GM18511 (cell line): Measurements from ENCODE around the gene RGL2.
"Not testable (repeated sequence)": the region's sequence is repeated elsewhere in the genome, so short reads cannot be mapped to it uniquely, and the experiment has no call there.

Source experiments
- ATAC-seq: cut with Tn5 transposase; IDR thresholded peaks from one replicate; pipeline ENCODE4 v1.9.1; 2021; ENCODE audit warnings: mild to moderate bottlenecking, moderate library complexity; ENCODE audit not compliant: unreplicated experiment

Gene RGL2

DNA sequence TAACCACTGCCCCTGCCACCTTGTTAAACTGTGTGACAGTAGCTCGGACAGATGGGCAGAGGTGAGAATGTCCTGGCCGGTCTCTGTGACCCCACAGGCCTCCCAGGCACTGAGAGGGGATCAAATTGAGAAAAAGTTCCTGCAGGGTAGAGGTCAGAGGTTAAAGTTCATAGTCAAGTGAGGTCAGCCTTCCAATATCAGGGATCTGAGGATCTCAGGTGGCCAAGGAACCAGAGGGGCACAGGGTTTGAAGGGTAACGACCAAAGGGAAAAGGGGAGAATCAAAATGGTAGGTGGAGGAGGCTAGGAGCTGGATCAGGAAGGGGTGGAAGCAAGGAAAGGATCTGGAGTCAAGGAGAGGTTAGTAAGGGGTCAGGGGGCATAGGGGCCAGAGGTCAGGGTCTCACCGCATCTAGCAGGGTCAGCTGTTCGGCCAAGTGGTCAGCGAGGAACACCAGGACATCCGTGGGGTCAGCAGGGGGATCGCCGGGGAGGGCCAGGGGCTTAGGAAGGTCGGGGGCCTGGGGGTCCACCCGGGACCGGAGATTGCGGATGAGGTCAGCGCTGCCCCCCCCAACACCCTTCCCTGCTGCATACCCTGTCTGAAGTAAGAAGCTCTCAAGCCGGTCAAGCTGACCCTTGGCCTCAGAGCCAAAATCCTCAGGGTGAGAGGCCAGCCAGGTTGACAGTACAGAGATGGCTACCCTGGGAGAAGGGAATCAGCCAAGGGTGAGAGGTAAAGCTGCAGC lies 2.9 kb downstream of the RGL2 start:
- no peak for ATAC-seq

DNA sequence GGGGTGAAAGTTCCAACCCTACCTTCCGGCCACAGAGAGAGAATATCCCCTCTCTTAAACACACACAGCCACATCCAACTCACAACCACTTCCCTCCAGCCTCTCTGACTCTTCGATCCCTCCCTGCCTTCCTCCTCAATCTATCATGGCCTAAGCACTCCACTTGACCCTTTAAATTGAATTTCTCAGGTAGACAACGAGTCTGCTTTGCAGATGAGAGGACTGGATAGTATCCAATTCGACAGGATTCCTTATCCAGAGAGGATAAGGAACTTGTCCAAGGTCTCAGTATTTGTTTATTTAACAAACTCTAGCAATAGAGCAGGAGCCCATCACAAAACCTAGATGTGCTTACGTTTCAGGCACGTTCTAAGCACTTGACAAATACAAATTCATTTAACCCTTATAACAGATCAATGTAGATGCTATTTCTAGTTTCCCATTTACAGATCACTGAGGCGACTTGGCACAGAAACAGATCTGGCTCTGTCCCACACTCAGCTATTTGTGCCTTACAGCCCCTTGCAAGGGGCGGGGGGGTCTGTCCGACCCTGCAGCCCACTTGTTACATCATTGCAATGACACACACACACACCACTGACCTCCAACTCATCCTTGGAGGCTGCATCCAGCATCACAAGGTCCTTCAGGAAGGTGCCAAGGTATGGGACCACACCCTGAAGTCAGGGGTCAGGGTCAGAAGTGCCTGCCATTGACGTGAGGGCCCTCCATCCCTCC lies 4.5 kb downstream of the RGL2 start:
- no peak for ATAC-seq

DNA sequence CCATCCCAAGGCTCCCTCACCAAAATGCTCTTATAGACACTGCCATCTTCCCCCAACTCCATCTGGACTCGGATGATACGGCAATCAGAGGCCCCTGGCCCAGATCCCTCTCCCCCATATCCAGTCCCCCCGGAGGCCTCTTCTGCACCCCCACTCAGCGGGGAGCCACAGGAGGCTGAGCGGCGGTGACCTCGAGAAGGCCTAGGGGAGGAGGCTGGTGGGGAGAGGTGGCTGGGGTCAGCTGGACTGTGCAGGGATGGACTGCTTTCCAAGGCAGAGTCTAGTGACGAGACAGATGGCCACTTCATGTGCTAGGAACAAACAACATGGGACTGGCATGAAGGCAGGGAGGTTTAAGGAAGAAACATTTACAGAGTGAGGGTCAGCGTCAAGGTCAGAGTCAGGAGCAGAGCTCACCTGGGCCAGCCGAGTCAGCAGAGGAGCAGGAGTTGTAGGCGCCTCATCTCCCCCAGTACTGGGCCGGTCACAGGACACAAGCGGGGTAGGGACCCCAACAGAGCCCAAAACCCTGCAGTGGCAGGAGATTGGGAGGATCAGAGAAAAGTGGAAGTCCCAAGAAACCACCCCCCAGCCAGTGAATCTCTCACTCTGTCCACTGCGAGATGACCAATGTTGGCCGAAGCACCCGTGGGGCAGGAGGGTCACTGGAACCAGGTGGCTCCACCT lies 5.6 kb downstream of the RGL2 start:
- no peak for ATAC-seq

DNA sequence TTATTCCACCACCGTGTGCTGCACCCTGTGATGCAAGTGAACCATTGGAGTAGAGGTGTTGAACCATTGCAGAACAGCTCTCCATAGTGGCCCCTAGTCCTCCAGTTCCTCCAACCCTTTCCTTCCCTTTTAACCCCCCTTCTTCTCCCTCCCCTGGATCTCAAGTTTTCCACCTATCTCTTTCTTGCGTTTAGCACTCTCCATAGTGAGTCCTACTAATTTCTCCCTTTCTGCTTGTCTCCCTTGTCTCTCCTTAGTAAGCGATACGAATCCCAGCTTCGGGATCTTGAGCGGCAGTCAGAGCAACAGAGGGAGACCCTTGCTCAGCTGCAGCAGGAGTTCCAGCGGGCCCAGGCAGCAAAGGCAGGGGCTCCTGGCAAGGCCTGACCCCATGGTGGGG lies 8.3 kb downstream of the RGL2 start:
- ATAC-seq = no peak

DNA sequence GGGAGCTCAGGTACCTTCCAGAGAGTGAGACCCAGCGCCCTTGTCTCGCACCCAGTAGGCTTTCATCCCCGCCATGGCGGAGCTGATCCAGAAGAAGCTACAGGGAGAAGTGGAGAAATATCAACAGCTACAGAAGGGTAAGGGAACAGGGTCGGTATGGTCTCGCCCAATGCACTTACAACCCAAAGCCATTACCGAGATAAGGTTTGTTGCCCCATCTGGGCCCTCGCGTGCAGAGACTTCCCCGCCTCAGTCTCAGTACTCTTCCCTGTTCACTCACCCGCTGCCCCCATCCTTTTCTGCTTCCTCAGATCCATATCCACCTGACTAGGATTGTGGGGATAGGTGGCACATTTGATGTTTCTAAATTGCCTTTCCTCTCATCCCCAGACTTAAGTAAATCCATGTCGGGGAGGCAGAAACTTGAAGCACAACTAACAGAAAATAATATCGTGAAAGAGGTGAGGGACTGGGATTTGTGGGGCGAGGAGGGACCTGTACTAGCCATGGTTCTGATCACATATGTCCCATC lies 8.9 kb downstream of the RGL2 start:
- no peak for ATAC-seq

DNA sequence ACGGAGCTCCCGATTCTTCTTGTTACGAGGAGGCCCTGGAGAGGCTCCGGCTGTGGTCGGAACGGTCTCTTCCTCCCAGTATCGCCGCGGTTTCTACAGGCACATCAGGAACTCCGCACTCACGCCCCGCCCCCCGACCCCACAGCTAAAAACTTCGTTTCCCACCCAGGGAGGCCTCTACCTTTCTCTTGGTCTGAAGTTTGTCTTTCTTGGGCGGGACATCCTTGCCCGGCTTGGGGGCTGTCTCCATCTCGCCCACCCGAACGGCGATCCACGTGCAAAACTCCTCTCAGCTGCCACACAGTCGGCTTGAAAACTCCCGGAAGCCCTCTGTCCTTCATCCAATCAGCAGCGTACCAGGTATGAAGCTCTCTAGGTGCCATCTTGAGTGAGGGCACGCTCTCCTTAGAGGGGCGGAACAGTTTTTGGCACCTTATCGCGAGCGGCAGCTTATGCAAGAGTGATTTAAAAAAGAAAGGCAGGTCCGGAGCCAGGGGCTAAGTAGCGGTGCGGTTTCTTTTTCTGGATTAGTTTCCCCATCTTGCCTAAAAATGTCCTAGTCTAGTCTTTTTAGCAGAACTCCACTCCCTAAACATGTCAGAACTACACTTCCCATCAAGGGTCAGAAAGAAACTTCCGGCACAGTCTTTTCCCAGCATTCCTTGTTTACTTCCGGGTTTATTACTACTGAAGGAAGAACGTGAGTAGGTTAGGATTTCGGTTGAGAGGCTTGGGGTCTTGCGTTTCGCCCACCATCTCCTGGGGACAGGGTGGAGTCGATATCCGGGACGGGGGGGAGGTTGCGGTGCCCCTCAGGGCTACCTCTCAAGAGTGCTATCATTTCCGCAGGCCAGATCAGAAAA lies 9.6 kb downstream of the RGL2 start, which contains the start of the genes PFDN6 and WDR46:
TSS of gene PFDN6 (plus strand) at position 681 of the 863 bp plus-strand sequence. CDS start 256 bp downstream, outside the sequence.
TSS of gene WDR46 (minus strand) at position 319 of the 863 bp plus-strand sequence. CDS start at position 250, 69 bp downstream.
- peak; percentile 86 for ATAC-seq

DNA sequence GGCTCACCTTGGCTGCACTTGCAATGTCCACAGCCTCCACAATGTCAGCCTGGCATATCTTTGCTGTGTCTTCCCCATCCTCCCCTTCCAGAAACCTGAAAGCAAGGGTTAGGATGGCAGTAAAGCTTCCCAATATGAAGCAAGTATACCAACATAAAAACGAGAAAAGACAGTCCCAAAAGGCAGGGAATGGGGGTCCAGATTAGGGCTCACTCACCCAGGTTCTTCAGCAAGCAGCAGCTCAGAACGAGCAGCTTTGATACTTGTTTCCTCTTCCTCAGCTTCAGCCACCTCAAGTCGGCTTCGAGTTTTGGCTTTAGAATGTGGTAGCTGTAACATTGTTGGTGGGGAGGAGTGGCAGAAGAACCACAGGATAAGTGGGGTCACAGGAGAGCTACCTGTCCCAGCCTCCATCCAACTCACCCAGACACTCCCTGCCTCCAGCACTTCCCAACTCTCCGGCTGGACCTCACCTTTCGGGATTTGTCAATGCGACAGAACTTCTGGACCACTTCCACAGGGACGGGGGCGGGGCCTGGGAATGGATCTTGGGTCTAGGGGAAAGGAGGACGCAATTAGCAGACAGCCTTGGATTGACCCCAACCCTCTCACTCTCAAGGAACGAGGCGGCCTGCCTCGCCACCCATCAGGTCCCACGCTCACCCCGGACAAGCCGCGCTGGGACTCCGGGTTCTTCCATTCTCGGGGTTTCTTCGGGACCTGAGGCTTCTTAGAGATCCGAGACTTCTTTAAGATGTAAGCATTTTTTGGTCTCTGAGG lies 10.4 kb downstream of the RGL2 start:
- ATAC-seq = peak; percentile 10

DNA sequence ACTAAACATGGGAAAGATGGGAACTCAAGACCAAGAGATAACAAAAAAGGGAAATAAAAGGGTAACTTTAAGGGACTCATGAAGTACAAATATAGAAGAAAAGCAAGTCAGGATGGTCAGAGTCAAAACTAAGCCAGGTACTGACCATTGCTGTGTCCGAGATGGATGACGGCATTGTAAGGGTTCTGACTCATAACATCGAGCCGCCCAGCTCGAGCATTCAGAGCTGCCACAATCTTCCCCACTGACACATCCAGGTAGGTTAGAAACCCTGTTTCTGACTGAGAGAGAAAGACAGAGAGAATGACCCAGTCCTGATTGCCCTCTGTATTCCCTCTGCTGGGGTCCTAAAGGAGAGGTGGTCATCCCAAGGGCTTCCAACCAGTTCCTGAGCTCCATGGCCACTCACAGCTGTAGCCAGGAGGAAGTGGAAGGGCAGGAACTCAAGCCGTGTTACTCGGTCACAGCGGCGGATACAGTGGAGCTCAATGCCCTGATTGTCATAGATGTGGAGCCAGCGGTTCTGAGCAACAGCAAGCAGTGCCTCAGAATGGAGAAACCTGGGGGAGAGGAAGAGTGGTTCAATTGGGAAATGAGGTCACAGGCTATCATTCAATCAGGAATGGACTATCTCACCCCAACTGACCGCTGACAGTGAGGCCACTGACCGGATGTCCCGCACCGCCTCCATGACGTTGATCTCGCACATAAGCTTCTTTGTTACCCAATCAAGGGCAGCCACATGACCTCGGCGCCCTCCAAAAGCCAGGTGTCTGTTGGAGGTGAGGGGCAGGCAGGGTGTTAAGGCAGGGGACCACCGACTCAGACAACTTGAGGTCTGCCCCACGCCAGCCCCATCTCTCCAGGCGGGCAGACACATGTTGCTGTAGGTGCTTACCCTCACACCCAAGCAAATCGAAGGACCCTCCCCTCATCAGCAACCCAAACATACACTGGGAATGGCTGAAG lies 11.5 kb downstream of the RGL2 start:
- ATAC-seq = no peak

DNA sequence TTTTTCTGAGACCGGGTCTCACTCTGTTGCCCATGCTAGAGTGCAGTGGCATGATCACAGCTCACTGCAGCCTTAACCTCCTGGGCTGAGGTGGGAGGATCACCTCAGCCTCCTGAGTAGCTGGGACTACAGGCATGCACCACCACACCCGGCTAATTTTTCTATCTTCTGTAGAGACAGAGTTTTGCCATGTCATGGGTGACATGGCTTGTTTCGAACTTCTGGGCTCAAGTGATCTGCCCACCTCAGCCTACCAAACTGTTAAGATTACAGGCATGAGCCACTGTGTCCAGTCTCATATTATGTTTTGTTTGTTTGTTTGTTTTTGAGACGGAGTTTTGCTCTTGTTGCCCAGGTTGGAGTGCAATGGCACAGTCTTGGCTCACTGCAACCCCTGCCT lies 13.5 kb downstream of the RGL2 start:
- ATAC-seq = not testable (repeated sequence)

DNA sequence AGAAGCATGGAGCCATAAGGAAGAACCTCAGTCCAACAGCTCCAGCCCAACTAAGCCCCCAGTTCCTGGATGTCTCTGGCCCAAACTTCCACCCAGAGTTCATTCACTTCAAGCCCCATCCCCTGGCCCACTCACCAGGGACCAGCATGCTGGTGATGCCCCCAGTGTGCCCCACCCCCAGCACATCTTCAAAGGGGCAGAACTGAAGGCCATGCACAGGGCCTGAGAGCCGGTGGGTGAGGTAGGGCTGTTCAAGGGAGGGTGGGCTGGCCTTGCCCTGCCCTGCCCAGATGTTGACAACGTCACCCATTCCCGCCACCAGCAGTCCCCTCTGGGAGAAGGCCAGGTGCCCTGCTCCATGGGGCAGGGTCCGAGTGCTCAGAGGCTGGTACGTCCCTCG lies 18.2 kb downstream of the RGL2 start:
- no peak for ATAC-seq

DNA sequence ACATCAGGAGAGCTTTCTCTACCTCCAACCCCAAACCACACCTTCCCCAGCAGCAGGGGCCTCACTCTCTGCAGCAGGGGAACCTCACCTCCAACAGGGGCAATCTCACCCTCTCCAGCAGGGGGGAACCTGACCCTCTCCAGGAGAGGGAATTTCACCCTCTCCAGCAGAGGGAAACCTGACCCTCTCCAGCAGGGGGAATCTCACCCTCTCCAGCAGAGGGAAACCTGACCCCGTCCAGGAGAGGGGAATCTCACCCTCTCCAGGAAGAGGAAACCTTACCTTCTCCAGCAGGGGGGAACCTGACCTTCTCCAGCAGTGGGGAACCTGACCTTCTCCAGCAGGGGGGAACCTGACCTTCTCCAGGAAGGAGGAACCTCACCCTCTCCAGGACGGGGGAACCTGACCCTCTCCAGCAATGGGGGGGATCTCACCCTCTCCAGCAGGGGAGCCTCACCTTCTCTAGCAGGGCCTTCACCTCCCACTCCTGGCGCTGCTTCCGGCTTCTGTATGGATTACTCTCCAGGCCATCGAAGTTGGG lies 18.7 kb downstream of the RGL2 start:
- ATAC-seq = no peak

DNA sequence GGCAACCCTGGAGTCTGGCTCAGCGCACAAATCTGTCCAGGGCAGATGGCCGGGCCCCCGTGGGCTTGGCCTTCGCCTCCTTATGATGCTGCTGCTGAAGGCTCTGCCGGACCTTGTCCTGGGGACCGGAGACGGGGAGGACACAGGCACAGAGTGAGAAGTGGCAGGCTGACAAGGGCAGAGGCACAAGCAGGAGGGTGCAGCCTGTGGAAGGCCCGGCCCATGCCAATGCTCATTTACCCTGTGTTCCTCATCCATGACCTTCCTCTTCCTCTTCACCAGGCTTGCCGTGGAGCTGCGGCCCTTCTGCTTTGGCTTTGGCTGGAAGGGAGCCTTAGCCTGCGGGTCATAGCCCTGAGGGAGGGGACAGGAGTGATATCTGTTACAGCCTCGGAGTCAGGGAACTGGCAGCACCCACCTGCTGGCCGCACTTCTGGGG lies 19.5 kb downstream of the RGL2 start:
- ATAC-seq = no peak

DNA sequence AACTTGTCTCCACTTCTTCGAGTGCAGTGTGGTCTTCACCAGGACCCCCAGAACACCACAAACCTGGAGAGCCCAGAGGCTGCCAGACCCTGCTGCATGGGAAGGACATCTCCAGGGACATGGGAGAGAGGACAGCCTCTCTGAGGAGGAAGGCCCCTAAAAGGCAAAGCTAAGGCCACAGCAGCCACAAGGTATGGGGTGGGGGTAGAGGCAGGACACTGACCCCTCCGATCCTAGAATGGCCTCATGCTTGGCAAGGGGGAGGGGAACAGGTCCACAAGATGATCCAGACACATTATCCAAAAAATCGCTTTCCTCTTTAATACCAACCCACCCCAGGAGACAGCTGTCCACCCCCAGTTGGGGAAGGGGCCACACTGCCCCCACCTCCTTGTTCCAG lies 19.9 kb downstream of the RGL2 start:
- no peak for ATAC-seq

DNA sequence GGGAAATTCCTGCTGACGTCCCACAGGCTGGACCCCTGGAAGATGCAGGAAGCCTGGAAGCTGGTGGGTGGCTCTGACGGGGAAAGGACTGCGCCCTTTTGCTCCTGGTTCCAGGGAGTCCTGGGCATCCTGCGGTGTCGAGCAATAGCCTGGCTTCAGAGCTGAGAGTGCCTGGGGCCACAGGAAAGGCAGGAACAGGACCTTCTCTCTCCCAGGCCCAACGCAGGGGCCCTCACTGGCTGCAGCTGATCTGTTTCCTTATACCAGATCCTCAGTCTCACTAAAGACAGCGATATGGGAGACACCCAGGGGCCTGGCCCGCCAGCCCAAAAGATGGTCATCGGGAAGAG lies 20.4 kb downstream of the RGL2 start:
- ATAC-seq = no peak

DNA sequence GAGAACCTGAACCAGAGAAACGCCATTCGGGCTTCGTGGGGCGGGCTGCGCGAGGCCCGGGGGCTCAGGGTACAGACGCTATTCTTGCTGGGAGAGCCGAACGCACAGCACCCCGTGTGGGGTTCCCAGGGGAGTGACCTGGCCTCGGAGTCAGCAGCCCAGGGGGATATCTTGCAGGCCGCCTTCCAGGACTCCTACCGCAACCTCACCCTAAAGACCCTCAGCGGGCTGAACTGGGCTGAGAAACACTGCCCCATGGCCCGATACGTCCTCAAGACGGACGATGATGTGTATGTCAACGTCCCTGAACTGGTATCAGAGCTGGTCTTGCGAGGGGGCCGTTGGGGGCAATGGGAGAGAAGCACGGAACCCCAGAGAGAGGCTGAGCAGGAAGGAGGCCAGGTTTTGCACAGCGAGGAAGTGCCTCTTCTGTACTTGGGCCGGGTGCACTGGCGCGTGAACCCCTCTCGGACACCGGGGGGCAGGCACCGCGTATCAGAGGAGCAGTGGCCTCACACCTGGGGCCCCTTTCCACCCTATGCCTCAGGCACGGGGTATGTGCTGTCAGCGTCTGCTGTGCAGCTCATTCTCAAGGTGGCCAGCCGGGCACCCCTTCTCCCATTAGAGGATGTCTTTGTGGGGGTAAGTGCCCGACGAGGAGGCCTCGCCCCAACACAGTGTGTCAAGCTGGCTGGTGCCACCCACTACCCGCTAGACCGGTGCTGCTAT lies 20.9 kb downstream of the RGL2 start:
- ATAC-seq = peak; percentile 23

DNA sequence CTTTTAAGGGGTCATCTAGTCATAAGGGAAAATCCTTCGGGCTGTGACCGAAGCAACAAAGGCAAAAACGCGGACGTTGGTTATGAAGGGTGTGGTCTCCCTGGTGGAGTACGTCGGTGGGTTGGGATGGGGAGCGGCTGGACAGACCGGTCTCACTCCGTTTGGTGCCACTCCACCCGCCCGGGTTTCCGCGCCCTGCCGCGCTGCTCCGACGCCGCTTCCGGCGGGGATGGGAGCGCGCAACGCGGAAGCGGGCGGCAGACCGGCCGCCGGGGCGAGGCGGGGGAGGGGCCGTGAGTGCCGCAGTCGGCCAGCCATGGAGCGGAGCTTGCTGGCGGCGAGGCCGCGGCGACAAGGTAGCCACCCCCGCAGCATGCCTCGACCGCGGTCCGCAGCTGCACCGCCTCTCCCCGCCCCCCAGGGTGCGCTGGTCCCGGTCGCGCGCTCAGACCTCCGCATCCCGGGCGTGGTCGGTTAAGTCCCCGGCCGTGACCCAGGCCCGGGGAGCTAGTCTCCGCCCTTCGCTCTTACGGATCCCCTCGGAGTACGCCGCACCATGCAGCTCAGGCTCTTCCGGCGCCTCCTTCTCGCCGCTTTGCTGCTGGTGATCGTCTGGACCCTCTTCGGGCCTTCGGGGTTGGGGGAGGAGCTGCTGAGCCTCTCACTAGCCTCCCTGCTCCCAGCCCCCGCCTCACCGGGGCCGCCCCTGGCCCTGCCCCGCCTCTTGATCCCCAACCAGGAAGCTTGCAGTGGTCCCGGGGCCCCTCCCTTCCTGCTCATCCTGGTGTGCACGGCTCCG lies 21.7 kb downstream of the RGL2 start, which contains the start of gene B3GALT4:
TSS of gene B3GALT4 (plus strand) at position 260 of the 799 bp plus-strand sequence. CDS start at position 557, 297 bp downstream.
- ATAC-seq = peak; percentile 69

DNA sequence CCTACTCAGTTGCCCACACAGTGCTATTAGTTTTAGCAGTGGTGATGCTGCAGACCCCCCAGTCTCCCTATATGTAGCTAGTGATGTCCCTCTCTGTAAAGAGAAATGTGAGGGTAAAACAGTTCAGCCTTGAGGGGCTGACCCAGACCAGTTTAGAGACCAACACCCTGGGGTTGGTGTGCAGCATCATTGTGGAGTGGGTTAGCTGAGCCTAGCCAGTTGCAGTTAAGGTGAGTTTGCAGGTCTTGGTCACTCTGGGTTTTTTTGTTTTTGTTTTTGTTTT lies 22.2 kb downstream of the RGL2 start:
- ATAC-seq = no peak
